GM12878 (cell line): Measurements from ENCODE around the gene RTP1. TPM values are rescaled to one million over a fixed set of nuclear protein-coding genes. Genes with fewer than 3 reads are reported as not detected.

Experiments used
- ATAC-seq: fragments of 200-7000 bp; cut with Tn5 transposase; 3 replicates; pipeline ENCODE4 v1.9.1; 2020; ENCODE audit warnings: mild to moderate bottlenecking, moderate library complexity
- BruUV-seq: library from RNA; stranded (reverse); fragments of 400-500 nt; replicated peaks from 2 replicates; lab custom pipeline; 2021; lab: Mats Ljungman, UMichigan
- CTCF ChIA-PET: fragments of 300-600 bp; sonication (Branson Sonifier 250); formaldehyde crosslinking; extraction: SDS; loops from one replicate; lab custom pipeline; 2021; ENCODE audit warnings: inconsistent platforms; lab: Yijun Ruan, JAX
- POLR2A ChIA-PET: fragments of 350-600 bp; formaldehyde crosslinking; extraction: SDS; loops from one replicate; lab custom pipeline; 2021; ENCODE audit warnings: inconsistent platforms; lab: Charles Lee
- RAD21 ChIA-PET: fragments of 300-600 bp; sonication (Branson Sonifier 250); formaldehyde crosslinking; loops from one replicate; lab custom pipeline; 2023; ENCODE audit warnings: antibody characterized with exemption; ENCODE audit not compliant: unreplicated experiment; lab: Charles Lee
- SMC1A ChIA-PET: fragments of 300-600 bp; sonication (Branson Sonifier 250); formaldehyde crosslinking; loops from one replicate; lab custom pipeline; 2023; ENCODE audit not compliant: unreplicated experiment, uncharacterized antibody; lab: Charles Lee
- DNase-seq: peaks from one replicate; pipeline ENCODE4 v3.0.0-alpha.2; 2011; ENCODE audit warnings: low read depth, low spot score
- FAIRE-seq: peaks from 3 replicates; lab custom pipeline; 2011; peaks lifted over from hg19 to GRCh38; lab: Jason Lieb, UNC
- H2AFZ ChIP-seq: 2 replicates; pipeline ENCODE4 v1.6.0; 2011; ENCODE audit warnings: low read depth, low read length, control low read depth; ENCODE audit not compliant: control insufficient read depth
- H3K27ac ChIP-seq: 2 replicates; pipeline ENCODE4 v1.5.1; 2011; ENCODE audit warnings: control low read depth; ENCODE audit not compliant: control insufficient read depth, insufficient read depth
- H3K27me3 ChIP-seq, 2 experiments: replicated peaks in 1 of 2; 2 replicates each; pipeline versions ENCODE4 v1.6.0 to v1.6.1; 2011; ENCODE audit warnings: low read length in 1 of 2; ENCODE audit not compliant: control insufficient read depth in 2 of 2, insufficient read depth in 2 of 2
- H3K36me3 ChIP-seq, 2 experiments: 2 replicates each; pipeline ENCODE4 v1.5.1; 2011; ENCODE audit warnings: low read length in 1 of 2; ENCODE audit not compliant: control insufficient read depth in 2 of 2, insufficient read depth in 2 of 2
- H3K4me1 ChIP-seq: 2 replicates; pipeline ENCODE4 v1.6.1; 2011; ENCODE audit warnings: mild to moderate bottlenecking, low read length, moderate library complexity, mixed read lengths; ENCODE audit not compliant: control insufficient read depth, insufficient read depth
- H3K4me2 ChIP-seq: 2 replicates; pipeline ENCODE4 v1.6.0; 2011; ENCODE audit warnings: control low read depth; ENCODE audit not compliant: control insufficient read depth, insufficient read depth
- H3K4me3 ChIP-seq: fragments of 200-600 bp; sonication (generic); 2 replicates; pipeline ENCODE4 v1.5.1; 2016
- H3K79me2 ChIP-seq: 2 replicates; pipeline ENCODE4 v1.6.0; 2011; ENCODE audit warnings: low read length; ENCODE audit not compliant: control insufficient read depth, insufficient read depth
- H3K9ac ChIP-seq: 2 replicates; pipeline ENCODE4 v1.8.0; 2011; ENCODE audit warnings: low read length, control low read depth, mixed read lengths; ENCODE audit not compliant: control insufficient read depth, insufficient read depth
- H3K9me3 ChIP-seq: replicated peaks from 3 replicates; pipeline ENCODE4 v1.5.1; 2011; ENCODE audit warnings: mild to moderate bottlenecking, low read length; ENCODE audit not compliant: control insufficient read depth, insufficient read depth
- H4K20me1 ChIP-seq: 2 replicates; pipeline ENCODE4 v1.6.0; 2011; ENCODE audit not compliant: control insufficient read depth, insufficient read depth
- DPF2 ChIP-seq: fragments of 450-650 bp; IDR thresholded peaks from 2 replicates; pipeline ENCODE4 v1.6.1; 2017; ENCODE audit warnings: mild to moderate bottlenecking
- FOXM1 ChIP-seq: IDR thresholded peaks from 2 replicates; pipeline ENCODE4 v1.6.1; 2012; ENCODE audit warnings: low read depth, mild to moderate bottlenecking, inconsistent platforms, low read length, moderate library complexity
- HCFC1 ChIP-seq: fragments of 150-350 bp; IDR thresholded peaks from 2 replicates; pipeline ENCODE4 v1.6.1; 2014; ENCODE audit warnings: low read length
- MYB ChIP-seq: fragments of 150-350 bp; IDR thresholded peaks from 2 replicates; pipeline ENCODE4 v1.6.1; 2014; ENCODE audit warnings: mild to moderate bottlenecking, low read depth, low read length, borderline replicate concordance
- NFIC ChIP-seq: IDR thresholded peaks from 2 replicates; pipeline ENCODE4 v1.6.1; 2012; ENCODE audit warnings: low read depth, mild to moderate bottlenecking, inconsistent platforms, low read length, moderate library complexity
- NFYA ChIP-seq: IDR thresholded peaks from 2 replicates; pipeline ENCODE4 v1.6.1; 2011; ENCODE audit warnings: low read depth, mild to moderate bottlenecking, low read length, improper control_type of control experiment, borderline replicate concordance
- RCOR1 ChIP-seq: conservative IDR thresholded peaks from 2 replicates; pipeline ENCODE4 v1.6.1; 2012; ENCODE audit warnings: low read depth, low read length, improper control_type of control experiment
- RELA ChIP-seq: fragments of 450-650 bp; IDR thresholded peaks from 2 replicates; pipeline ENCODE4 v1.8.0; 2014; ENCODE audit warnings: borderline replicate concordance; ENCODE audit not compliant: partially characterized antibody
- SIX5 ChIP-seq: IDR thresholded peaks from 2 replicates; pipeline ENCODE4 v1.6.1; 2011; ENCODE audit warnings: mild to moderate bottlenecking, low read depth, low read length, moderate library complexity; ENCODE audit not compliant: severe bottlenecking
- TAF1 ChIP-seq: IDR thresholded peaks from 2 replicates; pipeline ENCODE4 v1.6.1; 2011; ENCODE audit warnings: mild to moderate bottlenecking, low read depth, low read length, borderline replicate concordance
- TARDBP ChIP-seq: IDR thresholded peaks from 2 replicates; pipeline ENCODE4 v1.6.1; 2016; ENCODE audit warnings: borderline replicate concordance
- WRNIP1 ChIP-seq: IDR thresholded peaks from 2 replicates; pipeline ENCODE4 v1.6.1; 2011; ENCODE audit warnings: low read depth, low read length, improper control_type of control experiment, borderline replicate concordance
- ZNF622 ChIP-seq: fragments of 450-650 bp; IDR thresholded peaks from 2 replicates; pipeline ENCODE4 v1.6.1; 2017; ENCODE audit warnings: mild to moderate bottlenecking, inconsistent platforms
- WGBS: methylation state at CpG from one replicate; pipeline ENCODE4 v1.1.6; 2016; ENCODE audit warnings: low lambda C conversion rate; ENCODE audit not compliant: insufficient replicate concordance, insufficient coverage; ENCODE audit errors: missing lambda C conversion rate; 5-methylcytosine and 5-hydroxymethylcytosine counted together
- in situ Hi-C: fragments of 300-500 bp; cut with MboI; formaldehyde crosslinking; loops from 9 replicates; pipeline ENCODE4 v1.14.3; 2018; ENCODE audit warnings: mixed read lengths
- intact Hi-C: fragments of 100-400 bp; cut with micrococcal nuclease; formaldehyde crosslinking; loops from one replicate; pipeline ENCODE4 v1.14.2; 2022; ENCODE audit not compliant: unreplicated experiment
- polyA plus RNA-seq, 11 experiments: library from polyadenylated mRNA; depleted of rRNA in 4 of 11; unstranded in 6 of 11; stranded (reverse) in 5 of 11; fragments of >200 nt; fragmentation: Nextera tagmentation in 4 of 11; fragmentation: Illumina TruSeq in 1 of 11; extraction: Ambion mirVana in 4 of 11; extraction: Trizol in 1 of 11; gene quantifications; 1 replicate in 1 of 11; 2 replicates in 10 of 11; pipeline versions ENCODE4 v1.2.1 to v1.2.3, GENCODE V29; 2011 to 2016; ENCODE audit warnings: inconsistent platforms in 2 of 11, missing spikeins in 2 of 11, low read depth in 1 of 11
- total RNA-seq, 4 experiments: library from RNA; depleted of rRNA in 3 of 4; stranded (reverse); fragments of >200 nt in 3 of 4; fragmentation: Illumina TruSeq in 1 of 4; extraction: Trizol in 1 of 4; gene quantifications; 2 replicates each; pipeline versions ENCODE4 v1.2.1 to v1.2.3, GENCODE V29; 2013 to 2021
- TF ChIP-seq, protein P1 (sequence below): fragments of 450-650 bp; formaldehyde crosslinking; IDR thresholded peaks from 2 replicates; pipeline ENCODE4 v1.5.0; 2022; ENCODE audit warnings: mild to moderate bottlenecking, missing genetic modification characterization
- TF ChIP-seq, protein P2 (sequence below): IDR thresholded peaks from 2 replicates; pipeline ENCODE4 v1.6.1; 2012; ENCODE audit warnings: low read depth, low read length, improper control_type of control experiment
- TF ChIP-seq, protein P3 (sequence below): IDR thresholded peaks from 2 replicates; pipeline ENCODE4 v1.6.1; 2012; ENCODE audit warnings: improper control_type of control experiment, low read depth, low read length; ENCODE audit not compliant: insufficient replicate concordance

The RTP1 gene
- total and polyA plus RNA-seq, 10 of the 15 experiments (the other 5 are each of a cell fraction or from before 2014, with no cell fraction given): not detected

DNA sequence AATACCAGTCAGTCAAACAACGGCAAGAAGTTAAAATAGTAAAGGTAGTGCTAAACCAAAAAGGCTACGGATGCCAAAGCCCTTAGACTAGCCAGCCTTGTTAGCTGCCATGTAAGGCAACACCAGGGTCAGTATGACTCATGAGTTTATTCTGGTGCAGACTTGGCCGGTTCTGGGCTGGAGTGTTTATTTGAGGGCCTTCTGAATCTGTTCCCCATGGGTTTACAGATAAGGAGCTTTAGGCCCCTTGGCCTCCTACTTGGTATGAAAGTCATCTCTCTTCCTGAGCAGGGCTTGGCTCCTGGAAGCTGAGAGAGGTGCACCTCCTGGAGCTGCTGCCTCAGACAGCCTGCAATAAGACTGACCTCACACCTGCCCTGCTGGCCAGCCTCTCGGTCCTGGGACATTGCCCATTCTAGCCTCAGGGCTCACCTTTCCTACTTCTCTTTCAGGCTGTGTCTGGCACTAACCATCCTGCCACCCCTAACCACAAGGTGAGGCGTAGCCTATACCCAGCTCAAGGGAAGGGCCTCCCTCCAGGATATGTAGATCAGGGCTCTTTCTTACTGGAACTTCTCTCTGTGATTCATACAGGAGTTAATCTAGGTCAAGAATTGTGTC is 10.4 kb upstream of the RTP1 start:
- H3K36me3 ChIP-seq: no peaks in the 10 kb centered on the region
- FAIRE-seq: no peak
- POLR2A ChIA-PET: no interaction called here
- no peak overlapping the region for H2AFZ ChIP-seq
- WGBS: 20% methylated on average over 5 of the region's 5 CpGs
- DNase-seq: no peak
- in situ Hi-C loops (no loop called here), intact Hi-C loops (no loop called here)
- RAD21 ChIA-PET: no interaction called here
- peaks cover 8% of the 10 kb centered on the region for H3K4me1 ChIP-seq
- no peak overlapping the region for H3K9ac ChIP-seq
- SMC1A ChIA-PET: no interaction called here
- H3K4me3 ChIP-seq: no peak overlapping the region
- no peak overlapping the region for H3K27ac ChIP-seq
- CTCF ChIA-PET: no interaction called here
- peak; percentile 64 for ATAC-seq
- BruUV-seq: no TSS peak
- no peaks in the 10 kb centered on the region; a peak in 1 of 4 replicates for H3K27me3 ChIP-seq
- H3K4me2 ChIP-seq: no peak overlapping the region
- H4K20me1 ChIP-seq: no peaks in the 10 kb centered on the region
- H3K9me3 ChIP-seq: no peaks in the 10 kb centered on the region; the same call in 2 of the 3 replicates
- H3K79me2 ChIP-seq: no peaks in the 10 kb centered on the region
- TF ChIP-seq, protein P1, sequence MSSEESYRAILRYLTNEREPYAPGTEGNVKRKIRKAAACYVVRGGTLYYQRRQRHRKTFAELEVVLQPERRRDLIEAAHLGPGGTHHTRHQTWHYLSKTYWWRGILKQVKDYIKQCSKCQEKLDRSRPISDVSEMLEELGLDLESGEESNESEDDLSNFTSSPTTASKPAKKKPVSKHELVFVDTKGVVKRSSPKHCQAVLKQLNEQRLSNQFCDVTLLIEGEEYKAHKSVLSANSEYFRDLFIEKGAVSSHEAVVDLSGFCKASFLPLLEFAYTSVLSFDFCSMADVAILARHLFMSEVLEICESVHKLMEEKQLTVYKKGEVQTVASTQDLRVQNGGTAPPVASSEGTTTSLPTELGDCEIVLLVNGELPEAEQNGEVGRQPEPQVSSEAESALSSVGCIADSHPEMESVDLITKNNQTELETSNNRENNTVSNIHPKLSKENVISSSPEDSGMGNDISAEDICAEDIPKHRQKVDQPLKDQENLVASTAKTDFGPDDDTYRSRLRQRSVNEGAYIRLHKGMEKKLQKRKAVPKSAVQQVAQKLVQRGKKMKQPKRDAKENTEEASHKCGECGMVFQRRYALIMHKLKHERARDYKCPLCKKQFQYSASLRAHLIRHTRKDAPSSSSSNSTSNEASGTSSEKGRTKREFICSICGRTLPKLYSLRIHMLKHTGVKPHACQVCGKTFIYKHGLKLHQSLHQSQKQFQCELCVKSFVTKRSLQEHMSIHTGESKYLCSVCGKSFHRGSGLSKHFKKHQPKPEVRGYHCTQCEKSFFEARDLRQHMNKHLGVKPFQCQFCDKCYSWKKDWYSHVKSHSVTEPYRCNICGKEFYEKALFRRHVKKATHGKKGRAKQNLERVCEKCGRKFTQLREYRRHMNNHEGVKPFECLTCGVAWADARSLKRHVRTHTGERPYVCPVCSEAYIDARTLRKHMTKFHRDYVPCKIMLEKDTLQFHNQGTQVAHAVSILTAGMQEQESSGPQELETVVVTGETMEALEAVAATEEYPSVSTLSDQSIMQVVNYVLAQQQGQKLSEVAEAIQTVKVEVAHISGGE (CRISPR knock-in tag): no peak
- TF ChIP-seq NFYA (no peak), TAF1 (no peak), RCOR1 (no peak), FOXM1 (no peak), RELA (no peak), MYB (no peak), TARDBP (no peak), SIX5 (no peak), ZNF622 (no peak), NFIC (no peak), DPF2 (no peak), HCFC1 (no peak), WRNIP1 (no peak)
- TF ChIP-seq, protein P2, sequence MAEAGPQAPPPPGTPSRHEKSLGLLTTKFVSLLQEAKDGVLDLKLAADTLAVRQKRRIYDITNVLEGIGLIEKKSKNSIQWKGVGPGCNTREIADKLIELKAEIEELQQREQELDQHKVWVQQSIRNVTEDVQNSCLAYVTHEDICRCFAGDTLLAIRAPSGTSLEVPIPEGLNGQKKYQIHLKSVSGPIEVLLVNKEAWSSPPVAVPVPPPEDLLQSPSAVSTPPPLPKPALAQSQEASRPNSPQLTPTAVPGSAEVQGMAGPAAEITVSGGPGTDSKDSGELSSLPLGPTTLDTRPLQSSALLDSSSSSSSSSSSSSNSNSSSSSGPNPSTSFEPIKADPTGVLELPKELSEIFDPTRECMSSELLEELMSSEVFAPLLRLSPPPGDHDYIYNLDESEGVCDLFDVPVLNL: no peak
- TF ChIP-seq, protein P3, sequence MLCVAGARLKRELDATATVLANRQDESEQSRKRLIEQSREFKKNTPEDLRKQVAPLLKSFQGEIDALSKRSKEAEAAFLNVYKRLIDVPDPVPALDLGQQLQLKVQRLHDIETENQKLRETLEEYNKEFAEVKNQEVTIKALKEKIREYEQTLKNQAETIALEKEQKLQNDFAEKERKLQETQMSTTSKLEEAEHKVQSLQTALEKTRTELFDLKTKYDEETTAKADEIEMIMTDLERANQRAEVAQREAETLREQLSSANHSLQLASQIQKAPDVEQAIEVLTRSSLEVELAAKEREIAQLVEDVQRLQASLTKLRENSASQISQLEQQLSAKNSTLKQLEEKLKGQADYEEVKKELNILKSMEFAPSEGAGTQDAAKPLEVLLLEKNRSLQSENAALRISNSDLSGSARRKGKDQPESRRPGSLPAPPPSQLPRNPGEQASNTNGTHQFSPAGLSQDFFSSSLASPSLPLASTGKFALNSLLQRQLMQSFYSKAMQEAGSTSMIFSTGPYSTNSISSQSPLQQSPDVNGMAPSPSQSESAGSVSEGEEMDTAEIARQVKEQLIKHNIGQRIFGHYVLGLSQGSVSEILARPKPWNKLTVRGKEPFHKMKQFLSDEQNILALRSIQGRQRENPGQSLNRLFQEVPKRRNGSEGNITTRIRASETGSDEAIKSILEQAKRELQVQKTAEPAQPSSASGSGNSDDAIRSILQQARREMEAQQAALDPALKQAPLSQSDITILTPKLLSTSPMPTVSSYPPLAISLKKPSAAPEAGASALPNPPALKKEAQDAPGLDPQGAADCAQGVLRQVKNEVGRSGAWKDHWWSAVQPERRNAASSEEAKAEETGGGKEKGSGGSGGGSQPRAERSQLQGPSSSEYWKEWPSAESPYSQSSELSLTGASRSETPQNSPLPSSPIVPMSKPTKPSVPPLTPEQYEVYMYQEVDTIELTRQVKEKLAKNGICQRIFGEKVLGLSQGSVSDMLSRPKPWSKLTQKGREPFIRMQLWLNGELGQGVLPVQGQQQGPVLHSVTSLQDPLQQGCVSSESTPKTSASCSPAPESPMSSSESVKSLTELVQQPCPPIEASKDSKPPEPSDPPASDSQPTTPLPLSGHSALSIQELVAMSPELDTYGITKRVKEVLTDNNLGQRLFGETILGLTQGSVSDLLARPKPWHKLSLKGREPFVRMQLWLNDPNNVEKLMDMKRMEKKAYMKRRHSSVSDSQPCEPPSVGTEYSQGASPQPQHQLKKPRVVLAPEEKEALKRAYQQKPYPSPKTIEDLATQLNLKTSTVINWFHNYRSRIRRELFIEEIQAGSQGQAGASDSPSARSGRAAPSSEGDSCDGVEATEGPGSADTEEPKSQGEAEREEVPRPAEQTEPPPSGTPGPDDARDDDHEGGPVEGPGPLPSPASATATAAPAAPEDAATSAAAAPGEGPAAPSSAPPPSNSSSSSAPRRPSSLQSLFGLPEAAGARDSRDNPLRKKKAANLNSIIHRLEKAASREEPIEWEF: no peak
